HG03280 (cell line): ENCODE results near the gene STXBP1.
"Not testable (repeated sequence)": the region's sequence is repeated elsewhere in the genome, so short reads cannot be mapped to it uniquely, and the experiment has no call there.

Experiments
- ATAC-seq: cut with Tn5 transposase; IDR thresholded peaks from one replicate; pipeline ENCODE4 v1.9.1; 2021; ENCODE audit warnings: mild to moderate bottlenecking, moderate library complexity; ENCODE audit not compliant: unreplicated experiment

The STXBP1 gene

DNA sequence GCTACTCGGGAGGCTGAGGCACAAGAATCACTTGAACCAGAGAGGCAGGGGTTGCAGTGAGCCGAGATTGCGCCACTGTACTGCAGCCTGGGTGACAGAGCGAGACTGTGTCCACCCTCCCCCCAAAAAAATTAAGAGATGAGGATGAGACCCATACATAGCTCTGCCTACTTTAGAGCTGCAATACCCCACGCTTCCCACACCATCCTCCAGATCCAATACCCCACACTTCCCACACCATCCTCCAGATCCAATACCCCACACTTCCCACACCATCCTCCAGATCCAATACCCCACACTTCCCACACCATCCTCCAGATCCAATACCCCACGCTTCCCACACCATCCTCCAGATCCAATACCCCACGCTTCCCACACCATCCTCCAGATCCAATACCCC is 34.9 kb upstream of the STXBP1 start:
- not testable (repeated sequence) for ATAC-seq

DNA sequence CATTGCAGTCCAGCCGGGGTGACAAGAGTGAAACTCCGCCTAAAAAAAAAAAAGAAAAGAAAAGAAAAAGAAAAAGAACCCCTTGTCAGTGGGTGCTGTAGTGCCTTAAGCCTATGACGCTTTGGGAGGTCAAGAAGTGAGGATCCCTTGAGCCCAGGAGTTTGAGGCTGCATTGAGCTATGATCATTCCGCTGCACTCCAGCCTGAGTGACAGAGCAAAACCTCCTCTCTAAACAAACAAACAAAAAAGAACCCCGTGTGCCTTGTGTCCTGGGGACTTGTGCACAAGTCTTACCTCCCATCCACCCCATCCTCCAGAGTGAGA is 33.5 kb upstream of the STXBP1 start:
- ATAC-seq, result no peak

DNA sequence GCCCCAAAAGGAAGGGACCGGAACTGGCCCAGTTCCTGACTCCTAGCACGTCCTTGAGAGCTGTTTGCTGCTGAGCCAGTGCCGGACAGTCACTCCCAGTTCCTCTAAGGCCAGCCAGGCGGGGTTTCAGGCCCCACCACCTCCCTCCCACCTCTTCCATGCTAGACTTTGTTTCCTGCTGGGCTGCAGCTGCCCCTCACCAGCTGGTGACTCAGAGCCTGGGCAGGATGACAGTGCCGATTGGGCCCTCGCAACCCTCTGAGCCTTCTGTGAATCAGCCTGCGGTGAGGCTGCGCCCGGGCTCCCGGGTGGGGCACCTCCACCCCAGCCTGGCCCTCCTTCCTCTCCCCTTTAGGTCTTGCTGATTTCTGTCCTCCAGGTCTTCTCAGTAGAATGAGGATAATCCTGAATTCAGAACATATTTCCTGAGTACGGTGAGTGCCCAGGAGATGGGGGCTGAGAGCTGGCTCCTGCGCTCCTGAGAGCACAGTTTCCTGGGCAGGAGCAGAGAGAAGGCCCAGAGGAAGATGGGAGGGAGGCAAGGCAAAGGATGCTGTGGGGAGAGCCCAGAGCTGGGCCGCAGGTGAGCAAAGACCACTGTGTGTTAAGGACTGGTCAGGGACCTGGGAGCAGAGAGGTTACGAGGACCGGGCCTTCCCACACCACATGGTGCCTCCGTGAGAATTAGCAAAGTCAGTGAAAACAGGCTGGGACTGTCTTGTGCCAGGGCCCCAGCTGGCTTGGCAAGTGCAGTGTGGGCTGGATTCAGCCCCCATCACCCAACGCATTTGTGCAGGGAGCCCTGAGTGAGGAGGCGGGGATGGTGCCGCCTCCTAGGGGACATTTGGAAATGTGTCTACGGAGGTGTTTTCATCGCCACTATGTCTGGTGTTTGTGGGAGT is 32.9 kb upstream of the STXBP1 start:
- no peak for ATAC-seq

DNA sequence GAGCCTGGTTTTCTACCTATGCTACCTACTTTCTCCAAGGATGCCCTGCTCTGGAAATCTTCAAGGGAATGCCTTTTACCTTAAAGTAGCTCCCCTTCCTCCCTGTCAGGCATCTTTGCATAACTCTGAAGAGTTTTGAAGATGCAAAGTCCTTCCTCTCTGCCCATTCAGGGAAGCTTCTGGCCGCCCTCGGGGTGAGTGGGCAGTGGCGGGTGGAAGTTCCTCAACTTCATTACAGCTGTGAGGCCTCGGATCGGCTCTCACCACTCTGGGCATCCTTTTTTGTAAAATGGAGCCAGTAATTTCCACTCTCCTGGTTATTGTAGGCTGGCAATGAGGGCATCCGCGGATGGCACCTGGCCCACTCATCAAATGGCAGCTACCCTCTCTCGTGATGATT is 31.7 kb upstream of the STXBP1 start:
- ATAC-seq, result no peak

DNA sequence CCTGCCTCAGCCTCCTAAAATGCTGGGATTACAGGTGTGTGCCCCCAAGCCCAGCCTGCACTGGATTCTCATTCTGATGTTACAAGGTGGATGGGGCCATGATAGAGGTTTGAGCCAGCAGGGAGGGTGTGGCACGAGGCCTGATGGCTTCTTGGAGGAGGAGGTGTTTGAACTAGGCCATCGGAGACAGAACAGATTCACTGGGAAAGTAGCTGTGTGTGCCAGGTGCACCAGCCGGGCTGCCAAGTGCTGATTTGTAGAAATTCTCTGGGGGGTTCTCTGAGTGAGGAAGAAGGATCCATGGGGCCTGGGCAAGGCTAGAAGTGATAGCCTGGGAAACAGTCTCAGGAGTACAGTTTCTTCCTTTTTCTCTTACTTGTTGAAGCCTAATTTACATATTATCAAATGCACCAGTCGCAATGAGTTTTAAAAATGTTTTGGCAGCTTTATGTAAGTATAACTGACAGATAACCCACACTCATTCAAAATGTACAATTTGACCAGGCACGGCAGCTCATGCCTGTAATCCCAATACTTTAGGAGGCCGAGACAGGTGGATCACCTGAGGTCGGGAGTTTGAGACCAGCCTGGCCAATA is 31.1 kb upstream of the STXBP1 start:
- ATAC-seq, result no peak

DNA sequence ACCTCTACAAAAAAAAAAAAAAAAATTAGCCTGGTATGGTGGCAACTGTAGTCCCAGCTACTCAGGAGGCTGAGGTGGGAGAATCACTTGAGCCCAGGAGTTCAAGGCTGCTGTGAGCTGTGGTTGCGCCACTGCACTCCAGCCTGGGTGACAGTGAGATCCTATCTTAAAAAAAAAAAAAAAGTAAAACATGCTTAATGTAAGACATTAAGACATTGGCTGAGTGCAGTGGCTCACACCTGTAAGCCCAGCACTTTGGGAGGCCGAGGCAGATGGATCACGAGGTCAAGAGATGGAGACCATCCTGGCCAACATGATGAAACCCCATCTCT is 27.6 kb upstream of the STXBP1 start:
- ATAC-seq, result not testable (repeated sequence)

DNA sequence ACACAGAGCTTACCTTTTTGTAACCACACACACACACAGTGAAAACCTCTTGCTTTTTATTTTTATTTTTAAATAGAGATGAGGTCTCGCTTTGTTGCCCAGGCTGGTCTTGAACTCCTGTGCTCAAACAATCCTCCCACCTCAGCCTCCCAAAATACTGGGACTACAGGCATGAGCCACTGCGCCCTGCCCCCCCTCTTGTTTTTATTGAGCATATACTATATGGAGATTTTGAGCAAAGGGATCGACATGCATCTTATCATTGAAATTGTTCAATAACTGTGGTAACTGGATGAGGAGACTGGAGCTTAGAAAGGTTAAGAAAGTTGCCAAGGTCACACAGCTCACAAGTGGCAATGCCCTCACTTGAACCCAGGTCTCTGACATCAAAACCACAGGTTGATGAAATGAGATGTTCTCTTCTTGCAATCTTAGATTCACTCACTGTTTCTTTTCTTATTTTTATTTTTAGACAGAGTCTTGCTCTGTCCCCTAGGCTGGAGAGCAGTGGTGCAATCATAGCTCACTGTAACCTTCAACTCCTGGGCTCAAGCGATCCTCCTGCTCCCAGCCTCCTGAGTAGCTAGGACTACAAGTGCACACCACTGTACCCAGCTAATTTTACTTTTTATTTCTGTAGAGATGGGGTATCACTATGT is 26.8 kb upstream of the STXBP1 start:
- no peak for ATAC-seq

DNA sequence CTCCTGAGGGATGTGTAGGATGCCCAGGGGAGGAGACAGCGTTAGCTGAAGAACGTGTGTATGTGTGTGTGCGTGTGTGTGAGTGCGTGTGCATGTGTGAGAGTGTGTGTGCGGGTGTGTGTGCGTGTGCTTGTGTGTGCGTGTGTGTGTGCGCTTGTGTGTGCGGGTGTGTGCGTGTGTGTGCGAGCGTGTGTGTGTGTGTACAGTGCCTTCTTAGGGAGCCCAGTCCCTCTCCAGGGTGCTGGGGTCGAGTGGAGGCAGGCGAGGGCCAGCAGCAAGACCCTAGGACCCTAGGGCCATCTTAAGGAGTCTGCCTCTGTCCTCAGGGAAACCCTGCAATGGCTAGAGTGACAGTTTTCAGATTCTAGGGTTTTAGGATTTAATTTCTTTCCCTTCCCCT is 26.0 kb upstream of the STXBP1 start:
- no peak for ATAC-seq

DNA sequence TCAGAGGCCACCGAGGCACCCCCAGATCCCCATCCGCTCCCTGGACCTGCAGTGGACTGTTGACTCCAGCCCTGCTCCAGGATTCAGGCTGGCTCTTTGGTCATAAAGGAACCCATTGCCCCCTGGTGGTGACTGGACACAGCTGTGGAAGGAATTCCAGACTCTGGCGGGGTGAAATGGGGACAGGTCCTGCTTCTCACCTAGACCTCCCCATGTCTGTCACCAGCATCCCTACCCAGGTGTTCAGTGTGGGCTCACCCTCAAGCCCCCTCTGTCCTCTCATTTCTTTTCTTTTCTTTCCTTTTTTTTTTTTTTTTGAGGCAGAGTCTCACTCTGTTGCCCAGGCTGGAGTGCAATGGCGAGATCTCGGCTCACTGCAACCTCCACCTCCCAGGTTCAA is 25.5 kb upstream of the STXBP1 start:
- no peak for ATAC-seq

DNA sequence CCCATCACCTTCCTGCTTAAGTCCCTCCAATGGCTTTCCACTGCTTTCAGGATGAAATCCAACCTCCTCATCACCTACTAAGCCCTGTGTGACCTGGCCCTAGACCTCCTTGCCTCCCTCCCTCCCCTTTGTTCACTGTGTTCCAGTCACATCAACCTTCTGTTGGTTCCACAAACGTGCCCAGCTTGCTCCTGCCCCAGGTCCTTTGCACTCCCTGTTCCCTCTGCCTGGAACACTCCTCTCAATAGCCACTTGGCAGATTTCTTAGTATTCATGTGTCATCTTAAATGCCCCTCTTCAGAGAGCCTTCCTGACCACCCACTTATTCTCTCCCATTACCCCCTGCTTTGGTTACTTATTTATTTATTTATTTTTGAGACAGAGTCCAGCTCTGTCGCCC is 24.1 kb upstream of the STXBP1 start:
- ATAC-seq, result no peak

DNA sequence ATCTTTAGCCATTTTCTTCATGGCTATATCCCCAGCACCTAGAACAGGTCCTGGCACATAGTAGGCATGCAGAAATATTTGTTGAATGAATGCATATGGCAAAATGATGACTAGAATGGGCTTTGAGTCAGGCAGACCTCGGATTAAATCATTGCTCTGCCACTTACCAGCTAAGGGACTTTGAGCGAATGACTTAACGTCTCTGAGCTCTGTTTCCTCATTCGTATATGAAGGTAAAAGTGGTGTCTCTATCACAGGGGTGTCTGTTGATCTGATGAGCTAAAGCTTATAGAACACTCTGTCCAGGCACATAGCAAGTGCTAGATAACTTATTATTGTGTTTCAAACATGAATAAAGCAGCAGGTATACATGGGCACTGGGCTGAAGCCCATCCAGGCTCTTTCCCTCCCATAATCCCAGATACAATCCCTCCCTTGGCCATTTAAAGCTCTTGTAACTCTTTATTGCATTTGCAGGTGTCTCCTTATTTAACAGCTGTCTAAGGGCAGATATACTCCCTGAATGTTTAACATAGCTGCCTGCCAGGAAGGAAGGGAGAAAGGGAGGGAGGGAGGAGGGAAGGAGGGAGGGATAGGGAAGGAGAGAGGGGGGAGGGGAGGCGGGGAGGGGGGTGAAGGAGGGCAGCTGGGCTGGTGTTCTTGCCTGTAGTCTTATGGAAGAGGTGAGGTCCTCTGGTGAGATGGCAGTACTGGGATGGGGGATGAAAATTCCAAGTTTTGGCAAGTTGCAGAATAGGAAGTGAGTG is 23.2 kb upstream of the STXBP1 start:
- no peak for ATAC-seq

DNA sequence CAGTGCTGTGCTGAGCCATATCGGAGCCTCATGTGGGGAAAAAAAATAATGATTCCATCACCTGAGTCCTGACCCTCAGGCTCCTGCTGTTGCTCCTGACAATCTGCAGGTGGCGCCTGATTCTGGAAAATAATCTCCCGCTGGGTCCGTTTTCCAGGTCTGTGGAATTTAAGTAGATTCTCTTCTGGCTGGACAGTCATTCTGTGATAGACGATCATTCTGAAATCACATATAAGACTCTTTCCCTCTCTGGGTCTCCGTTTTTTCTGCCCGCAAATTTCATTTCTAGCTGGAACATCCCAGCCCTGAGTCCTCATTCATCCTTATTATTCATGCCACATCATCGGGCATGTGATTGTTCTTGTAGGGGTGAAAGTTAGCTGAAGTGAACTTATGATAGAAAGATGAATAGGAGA is 22.1 kb upstream of the STXBP1 start:
- ATAC-seq, result no peak

DNA sequence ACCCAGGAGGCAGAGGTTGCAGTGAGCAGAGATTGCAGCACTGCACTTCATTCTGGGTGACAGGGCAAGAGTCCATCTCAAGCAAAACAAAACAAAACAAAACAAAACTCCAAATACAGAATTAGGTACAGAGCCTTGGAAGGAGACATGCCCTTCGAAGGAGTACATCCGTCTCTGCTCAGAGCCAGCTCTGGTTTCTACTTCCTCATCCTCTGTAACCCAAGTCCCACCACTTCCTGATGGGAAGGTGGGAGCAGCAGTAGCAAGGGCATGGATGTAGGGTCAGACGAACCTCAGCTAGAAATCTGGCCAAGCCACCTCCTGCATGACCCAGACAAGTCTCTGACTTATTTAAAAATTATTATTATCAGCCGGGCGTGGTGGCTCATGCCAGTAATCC is 16.5 kb upstream of the STXBP1 start:
- ATAC-seq, result no peak

DNA sequence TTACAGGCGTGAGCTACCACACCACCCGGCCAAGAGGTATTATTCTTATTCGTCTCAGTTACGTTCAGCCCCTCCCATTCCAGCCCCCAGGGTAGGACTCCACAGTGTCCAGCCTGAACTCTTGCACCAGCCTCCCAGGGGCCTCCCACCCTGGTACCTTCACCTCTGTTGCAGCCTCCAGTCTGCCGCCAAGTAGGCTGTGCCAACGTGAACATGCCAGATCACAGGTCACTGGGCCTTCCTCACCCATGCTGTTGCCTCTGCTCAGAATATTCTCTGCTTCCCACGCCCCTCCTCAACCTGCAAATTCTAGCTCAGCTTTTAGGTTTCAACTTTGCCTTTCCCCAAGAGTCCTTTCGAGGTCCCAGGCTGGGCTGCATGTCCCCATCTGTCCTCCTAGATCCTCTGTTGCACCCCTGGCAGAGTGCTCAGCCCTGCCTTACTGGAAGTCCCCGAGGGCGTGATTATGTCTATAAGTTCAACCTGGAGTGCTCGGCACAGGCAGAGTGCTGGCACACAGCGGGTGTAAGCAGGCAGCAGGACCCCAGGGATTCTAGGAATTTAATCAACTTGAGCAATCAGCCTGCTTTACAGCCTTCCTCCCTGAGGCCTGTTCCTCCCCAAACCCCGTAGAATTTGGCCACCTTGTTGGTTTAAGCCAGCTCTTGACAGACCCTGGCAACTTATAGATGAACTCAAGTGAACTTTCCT is 13.1 kb upstream of the STXBP1 start:
- no peak for ATAC-seq

DNA sequence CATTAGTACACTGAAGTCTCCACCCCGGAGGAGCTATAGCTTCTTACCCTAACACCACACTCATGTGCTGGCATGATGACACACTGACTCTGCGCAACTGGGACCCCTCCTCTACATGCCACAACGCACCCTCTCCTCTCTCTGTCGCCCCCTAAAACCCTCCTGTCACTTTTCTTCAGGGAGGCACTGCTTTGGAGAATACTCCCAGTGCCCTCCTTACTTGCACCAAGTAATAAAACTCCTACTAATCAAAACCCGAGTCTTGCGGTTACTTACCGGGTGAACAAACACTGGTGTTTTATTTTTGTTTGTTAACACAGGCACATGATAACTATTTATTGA is 12.6 kb upstream of the STXBP1 start:
- no peak for ATAC-seq

DNA sequence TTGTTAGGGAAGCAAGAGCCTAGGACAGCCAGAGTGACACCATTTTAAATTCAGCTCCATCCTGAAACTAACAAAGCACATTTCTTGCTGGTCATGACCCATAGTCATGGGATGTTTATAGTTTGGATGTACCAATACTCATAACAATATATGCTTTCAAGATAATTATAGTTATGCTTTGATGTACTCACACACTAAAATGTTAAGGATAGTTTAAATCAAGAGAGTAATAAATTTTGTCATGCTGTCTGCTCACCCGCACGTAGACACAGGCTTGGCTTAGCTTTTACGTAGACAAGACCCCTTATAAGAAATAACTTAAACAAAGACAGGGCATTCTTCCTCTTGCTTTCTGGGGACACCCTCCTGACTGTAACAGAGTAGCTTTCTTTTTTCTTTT is 8.9 kb upstream of the STXBP1 start:
- no peak for ATAC-seq

DNA sequence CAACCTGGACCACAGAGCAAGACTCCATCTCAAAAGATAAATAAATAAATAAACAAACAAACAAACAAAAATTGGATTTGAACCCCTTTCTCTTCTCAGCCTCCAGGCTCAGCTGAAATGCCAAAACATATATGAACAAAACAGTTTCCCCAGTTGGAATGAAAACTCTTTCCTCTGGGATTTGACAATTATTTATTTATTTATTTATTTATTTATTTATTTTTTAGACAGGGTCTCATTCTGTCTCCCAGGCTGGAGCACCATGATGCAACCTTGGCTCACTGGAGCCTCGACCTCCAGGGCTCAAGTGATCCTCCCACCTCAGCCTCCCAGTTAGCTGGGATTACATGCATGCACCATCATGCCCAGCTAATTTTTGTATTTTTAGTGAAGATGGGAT is 6.0 kb upstream of the STXBP1 start:
- ATAC-seq, result no peak

DNA sequence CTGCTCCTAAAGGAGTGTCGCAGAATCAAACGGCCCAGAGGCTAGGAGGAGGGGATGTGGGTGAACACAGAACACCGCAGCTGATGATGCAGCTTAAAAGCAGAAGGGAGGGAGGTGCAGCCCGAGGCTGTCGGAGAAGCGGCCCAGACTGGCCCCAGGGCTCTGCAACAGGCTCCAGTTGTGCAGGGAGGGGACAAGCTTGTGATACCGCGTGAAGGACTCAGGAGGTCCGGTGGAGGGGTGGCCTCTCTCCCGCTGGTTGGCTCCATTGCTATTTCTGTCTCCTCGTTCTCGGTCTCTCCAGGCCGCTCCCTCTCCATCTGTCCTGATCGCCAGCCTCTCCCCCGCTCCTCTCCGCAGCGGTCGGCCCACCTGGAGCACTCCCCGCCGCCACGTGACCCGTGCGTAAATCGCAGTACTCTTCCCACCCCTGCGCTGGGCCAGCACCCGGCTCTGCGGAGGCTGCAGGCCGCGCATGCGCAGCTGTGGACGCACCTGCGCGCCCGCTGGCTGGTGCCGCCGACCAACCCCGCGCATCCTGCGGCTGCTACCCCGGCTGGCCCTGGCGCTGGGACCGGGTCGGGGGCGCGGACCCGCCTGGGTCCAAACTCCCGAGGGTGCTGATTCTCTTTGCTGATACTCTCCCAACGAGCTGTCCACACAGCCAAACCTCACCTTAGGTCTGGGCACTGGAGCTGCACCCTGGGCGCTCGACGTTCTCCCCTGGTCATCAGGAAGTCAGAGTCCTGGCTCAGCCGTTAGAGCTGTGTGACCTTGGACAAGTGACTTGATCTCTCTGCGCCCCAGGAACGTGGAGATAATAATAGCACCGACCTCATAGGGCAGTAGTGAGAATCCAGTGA is 3.7 kb upstream of the STXBP1 start:
- ATAC-seq, result no peak

DNA sequence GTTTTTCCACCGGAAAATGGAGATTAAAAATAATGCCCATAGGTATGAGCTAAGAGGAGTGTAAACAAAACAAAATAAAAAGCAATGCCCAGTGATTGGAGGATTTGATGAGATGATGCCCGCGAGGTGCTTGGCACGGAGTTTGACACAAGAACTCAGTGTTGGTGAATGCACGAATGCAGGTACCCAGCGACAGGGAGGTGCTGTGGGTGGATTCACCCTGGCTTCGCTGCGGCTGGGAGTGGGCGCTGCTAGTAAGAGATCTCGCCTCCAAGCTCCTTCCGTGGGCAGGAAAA is 526 bp upstream of the STXBP1 start:
- no peak for ATAC-seq

DNA sequence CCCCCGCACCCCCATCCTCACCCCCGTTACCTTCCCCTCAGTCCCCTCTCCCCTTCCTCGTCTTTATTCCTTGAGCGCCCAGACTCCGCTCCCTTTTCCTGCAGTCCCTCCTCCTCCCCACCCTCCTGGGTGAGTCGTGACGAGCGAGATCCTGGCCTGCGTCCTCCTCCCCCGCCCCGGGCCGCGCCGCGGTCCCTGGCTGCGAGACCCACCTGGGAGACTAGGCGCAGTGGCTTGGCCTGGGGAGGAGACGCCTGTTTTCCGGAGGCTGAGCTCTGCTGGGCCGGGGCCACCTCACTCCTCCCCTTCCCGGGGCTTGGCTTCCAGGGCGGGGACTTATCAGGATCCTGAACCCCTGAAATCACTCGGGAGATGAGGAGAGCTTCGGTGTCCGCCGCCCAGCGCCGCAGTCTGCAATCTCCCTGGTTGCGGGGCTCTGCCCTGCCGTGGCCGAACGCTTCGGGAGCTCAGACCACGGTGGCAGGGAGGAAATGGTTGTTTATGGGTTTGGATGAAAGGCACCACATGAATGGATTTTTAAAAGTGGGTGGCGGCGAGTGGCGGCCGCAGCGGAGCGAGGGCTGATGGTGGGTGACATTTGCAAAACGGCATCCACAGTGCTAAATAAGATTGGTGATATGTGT is 984 bp downstream of the STXBP1 start:
- no peak for ATAC-seq
